SK-N-SH (cell line): ENCODE results near the gene ZCCHC2. TPM values are rescaled to one million over a fixed set of nuclear protein-coding genes. Genes with fewer than 3 reads are reported as not detected.

Source experiments
- CTCF ChIA-PET: fragments of 300-600, 350-600 bp; formaldehyde crosslinking; extraction: SDS; loops from one replicate; lab custom pipeline; 2021; lab: Yijun Ruan, JAX
- POLR2A ChIA-PET: fragments of 350-600 bp; sonication (Branson Sonifier 250); formaldehyde crosslinking; extraction: SDS; loops from one replicate; lab custom pipeline; 2020; ENCODE audit warnings: antibody characterized with exemption, inconsistent platforms; lab: Yijun Ruan, JAX
- DNase-seq: peaks from one replicate; pipeline ENCODE4 v3.0.0; 2012
- H2AFZ ChIP-seq: fragments of 200-600 bp; sonication (generic); 2 replicates; pipeline ENCODE4 v1.8.1; 2016; ENCODE audit warnings: antibody characterized with exemption, mild to moderate bottlenecking, low read depth
- H3F3A ChIP-seq: fragments of 200-600 bp; sonication (generic); replicated peaks from 2 replicates; pipeline ENCODE3; 2016; ENCODE audit warnings: antibody characterized with exemption, mild to moderate bottlenecking; ENCODE audit not compliant: insufficient read depth
- H3K27ac ChIP-seq, 2 experiments: fragments of 200-500 bp in 1 of 2; fragments of 200-600 bp in 1 of 2; sonication (Bioruptor generic) in 1 of 2; sonication (generic), shearing (Covaris generic) in 1 of 2; 2 replicates each; pipeline versions ENCODE4 v1.5.1 to v1.6.1; 2014 to 2016; ENCODE audit warnings: low read depth in 2 of 2, inconsistent platforms in 1 of 2, low read length in 1 of 2, mild to moderate bottlenecking in 1 of 2, mixed read lengths in 1 of 2
- H3K27me3 ChIP-seq: fragments of 200-600 bp; sonication (generic), shearing (Covaris generic); 2 replicates; pipeline ENCODE4 v1.6.1; 2016; ENCODE audit warnings: mixed run types; ENCODE audit not compliant: insufficient read depth
- H3K36me3 ChIP-seq, 2 experiments: fragments of 200-500 bp in 1 of 2; fragments of 200-600 bp in 1 of 2; sonication (Bioruptor generic) in 1 of 2; sonication (generic) in 1 of 2; replicated peaks in 1 of 2; 2 replicates each; pipeline versions ENCODE3 to v1.5.1; 2014 to 2016; ENCODE audit warnings: low read length in 1 of 2, mild to moderate bottlenecking in 1 of 2; ENCODE audit not compliant: insufficient read depth in 2 of 2, control insufficient read depth in 1 of 2
- H3K4me1 ChIP-seq, 2 experiments: fragments of 200-500 bp in 1 of 2; fragments of 200-600 bp in 1 of 2; sonication (Bioruptor generic) in 1 of 2; sonication (generic), shearing (Covaris generic) in 1 of 2; 2 replicates each; pipeline versions ENCODE4 v1.5.1 to v1.6.1; 2014 to 2016; ENCODE audit warnings: low read depth in 1 of 2, low read length in 1 of 2, mixed run types in 1 of 2; ENCODE audit not compliant: insufficient read depth in 2 of 2, control insufficient read depth in 1 of 2
- H3K4me2 ChIP-seq: fragments of 200-600 bp; sonication (generic), shearing (Covaris generic); 2 replicates; pipeline ENCODE4 v1.6.1; 2017; ENCODE audit warnings: mixed run types
- H3K4me3 ChIP-seq, 2 experiments: fragments of 200-500 bp in 1 of 2; fragments of 200-600 bp in 1 of 2; sonication (Bioruptor generic) in 1 of 2; sonication (generic), shearing (Covaris generic) in 1 of 2; 2 replicates each; pipeline versions ENCODE4 v1.5.1 to v1.8.1; 2014 to 2016; ENCODE audit warnings: low read depth in 2 of 2, inconsistent platforms in 1 of 2, low read length in 1 of 2, mild to moderate bottlenecking in 1 of 2, mixed read lengths in 1 of 2, moderate library complexity in 1 of 2
- H3K79me2 ChIP-seq: fragments of 200-600 bp; sonication (generic); 2 replicates; pipeline ENCODE4 v1.8.1; 2017; ENCODE audit warnings: mild to moderate bottlenecking; ENCODE audit not compliant: insufficient read depth
- H3K9ac ChIP-seq: fragments of 200-600 bp; sonication (generic); 2 replicates; pipeline ENCODE4 v1.6.1; 2017; ENCODE audit warnings: mixed run types
- H3K9me2 ChIP-seq: fragments of 200-600 bp; sonication (generic); 2 replicates; pipeline ENCODE4 v1.6.1; 2017; ENCODE audit warnings: mixed run types
- H3K9me3 ChIP-seq: fragments of 200-600 bp; sonication (generic); 2 replicates; pipeline ENCODE4 v1.6.1; 2017; ENCODE audit warnings: mixed run types, mild to moderate bottlenecking, moderate library complexity
- H4K20me1 ChIP-seq: fragments of 200-600 bp; sonication (generic); 2 replicates; pipeline ENCODE4 v1.6.1; 2017; ENCODE audit warnings: mild to moderate bottlenecking, mixed run types; ENCODE audit not compliant: insufficient read depth
- CHD2 ChIP-seq: fragments of 150-350 bp; IDR thresholded peaks from 2 replicates; pipeline ENCODE4 v1.6.1; 2018; ENCODE audit warnings: low read length; ENCODE audit not compliant: partially characterized antibody
- ELF1 ChIP-seq: IDR thresholded peaks from 2 replicates; pipeline ENCODE4 v1.4.0; 2012
- FOSL2 ChIP-seq: IDR thresholded peaks from 2 replicates; pipeline ENCODE4 v1.4.0; 2012; ENCODE audit warnings: low read depth, mild to moderate bottlenecking, moderate library complexity, borderline replicate concordance
- IRF3 ChIP-seq: fragments of 150-350 bp; IDR thresholded peaks from 2 replicates; pipeline ENCODE4 v1.6.1; 2016; ENCODE audit warnings: mild to moderate bottlenecking, low read depth, low read length
- JUND ChIP-seq: IDR thresholded peaks from 2 replicates; pipeline ENCODE4 v1.4.0; 2012
- MXI1 ChIP-seq: IDR thresholded peaks from 2 replicates; pipeline ENCODE4 v1.6.1; 2012; ENCODE audit warnings: mild to moderate bottlenecking, low read depth, low read length, improper control_type of control experiment
- NFIC ChIP-seq: IDR thresholded peaks from 2 replicates; pipeline ENCODE4 v1.4.0; 2012; ENCODE audit warnings: borderline replicate concordance
- NRF1 ChIP-seq: IDR thresholded peaks from 2 replicates; pipeline ENCODE4 v1.6.1; 2012; ENCODE audit warnings: low read depth, mild to moderate bottlenecking, low read length
- PBX3 ChIP-seq: IDR thresholded peaks from 2 replicates; pipeline ENCODE4; 2012
- REST ChIP-seq: IDR thresholded peaks from 2 replicates; pipeline ENCODE4 v1.6.1; 2012; ENCODE audit warnings: mild to moderate bottlenecking, low read depth, low read length, moderate library complexity
- SMC3 ChIP-seq: IDR thresholded peaks from 2 replicates; pipeline ENCODE4 v1.6.1; 2012; ENCODE audit warnings: low read depth, low read length, improper control_type of control experiment
- TCF12 ChIP-seq: IDR thresholded peaks from 2 replicates; pipeline ENCODE4 v1.4.0; 2012
- TEAD4 ChIP-seq: IDR thresholded peaks from 2 replicates; pipeline ENCODE4 v1.4.0; 2012; ENCODE audit warnings: mild to moderate bottlenecking, borderline replicate concordance; ENCODE audit not compliant: insufficient read depth
- USF1 ChIP-seq: IDR thresholded peaks from 2 replicates; pipeline ENCODE4 v1.4.0; 2012; ENCODE audit warnings: low read depth, borderline replicate concordance
- USF2 ChIP-seq: fragments of 150-350 bp; IDR thresholded peaks from 2 replicates; pipeline ENCODE4 v1.6.1; 2017; ENCODE audit warnings: antibody characterized with exemption, low read length, low read depth, borderline replicate concordance
- YY1 ChIP-seq: IDR thresholded peaks from 2 replicates; pipeline ENCODE4 v1.4.0; 2012; ENCODE audit warnings: low read depth, mild to moderate bottlenecking
- ZBTB33 ChIP-seq: IDR thresholded peaks from 2 replicates; pipeline ENCODE4 v1.4.0; 2012; ENCODE audit warnings: low read depth, borderline replicate concordance
- WGBS: methylation state at CpG from one replicate; pipeline ENCODE4 v1.1.6; 2017; ENCODE audit warnings: low lambda C conversion rate; 5-methylcytosine and 5-hydroxymethylcytosine counted together
- polyA plus RNA-seq, 3 experiments: library from polyadenylated mRNA; depleted of rRNA; stranded (reverse); fragments of >200 nt; gene quantifications; 2 replicates each; pipeline ENCODE4 v1.2.3, GENCODE V29; 2012

The ZCCHC2 gene
- polyA plus RNA-seq, 1 of the 3 experiments (the other 2 are of a cell fraction) = 7.3 TPM

GRCh38 chr18:62577765-62578164, 54.9 kb downstream of the ZCCHC2 start:
- Histone ChIP-seq H3K4me2 (no peak overlapping the region), H3K79me2 (no peaks in the 10 kb centered on the region), H3K9me3 (no peaks in the 10 kb centered on the region), H3K4me3 (no peak overlapping the region), H3K27me3 (no peaks in the 10 kb centered on the region), H2AFZ (no peak overlapping the region), H3K36me3 (peaks cover 26 to 33% of the 10 kb centered on the region in 2 experiments), H3K9me2 (no peaks in the 10 kb centered on the region), H3K27ac (no peak overlapping the region), H4K20me1 (no peaks in the 10 kb centered on the region), H3K9ac (no peak overlapping the region), H3F3A (no peaks in the 10 kb centered on the region), H3K4me1 (no peaks in the 10 kb centered on the region; a peak in 1 of 4 replicates)
- WGBS = 64% methylated on average over 2 of the region's 2 CpGs
- CTCF ChIA-PET = interaction anchor here (0.8 to 1.4 kb wide), 3 partner anchors 9 to 405 kb away, joined by 3 to 5 read pairs (median 5); no protein-coding TSS in a partner anchor
- POLR2A ChIA-PET = no interaction called here
- TF ChIP-seq TCF12 (no peak), MXI1 (no peak), NFIC (no peak), JUND (no peak), ELF1 (no peak), ZBTB33 (no peak), USF2 (no peak), TEAD4 (no peak), CHD2 (no peak), PBX3 (no peak), FOSL2 (no peak), USF1 (no peak), NRF1 (no peak), IRF3 (no peak), YY1 (no peak), SMC3 (no peak), REST (no peak)
- no peak for DNase-seq
